Activated CD4-positive, alpha-beta T cell treated with anti-CD3 and anti-CD28 coated beads for 48 hours (primary cell): ENCODE measurements around the gene GAGE12F.
"Not testable (repeated sequence)": the region's sequence is repeated elsewhere in the genome, so short reads cannot be mapped to it uniquely, and the experiment has no call there.

Source experiments
- DNase-seq: peaks from one replicate; pipeline ENCODE4 v3.0.0-alpha.2; 2020

The GAGE12F gene, protein sequence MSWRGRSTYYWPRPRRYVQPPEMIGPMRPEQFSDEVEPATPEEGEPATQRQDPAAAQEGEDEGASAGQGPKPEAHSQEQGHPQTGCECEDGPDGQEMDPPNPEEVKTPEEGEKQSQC

DNA sequence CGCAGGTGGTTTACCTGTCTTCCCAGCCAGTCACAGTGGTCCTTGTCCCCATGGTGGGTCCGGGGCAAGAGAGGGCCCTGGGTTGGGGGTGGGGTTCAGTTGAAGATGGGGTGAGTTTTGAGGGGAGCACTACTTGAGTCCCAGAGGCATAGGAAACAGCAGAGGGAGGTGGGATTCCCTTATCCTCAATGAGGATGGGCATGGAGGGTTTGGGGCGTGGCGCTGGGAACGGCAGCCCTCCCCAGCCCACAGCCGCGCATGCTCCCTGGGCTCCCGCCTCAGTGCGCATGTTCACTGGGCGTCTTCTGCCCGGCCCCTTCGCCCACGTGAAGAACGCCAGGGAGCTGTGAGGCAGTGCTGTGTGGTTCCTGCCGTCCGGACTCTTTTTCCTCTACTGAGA is at the start of gene GAGE12F:
GAGE12F (plus strand) TSS at position 301 of the 400 bp plus-strand sequence. CDS start 1,155 bp downstream, outside the sequence.
- DNase-seq: not testable (repeated sequence)

DNA sequence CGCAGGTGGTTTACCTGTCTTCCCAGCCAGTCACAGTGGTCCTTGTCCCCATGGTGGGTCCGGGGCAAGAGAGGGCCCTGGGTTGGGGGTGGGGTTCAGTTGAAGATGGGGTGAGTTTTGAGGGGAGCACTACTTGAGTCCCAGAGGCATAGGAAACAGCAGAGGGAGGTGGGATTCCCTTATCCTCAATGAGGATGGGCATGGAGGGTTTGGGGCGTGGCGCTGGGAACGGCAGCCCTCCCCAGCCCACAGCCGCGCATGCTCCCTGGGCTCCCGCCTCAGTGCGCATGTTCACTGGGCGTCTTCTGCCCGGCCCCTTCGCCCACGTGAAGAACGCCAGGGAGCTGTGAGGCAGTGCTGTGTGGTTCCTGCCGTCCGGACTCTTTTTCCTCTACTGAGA is 28.8 kb upstream of the GAGE12F start, which contains the start of gene GAGE12C:
GAGE12C (plus strand) TSS at position 301 of the 400 bp plus-strand sequence. CDS start 1,155 bp downstream, outside the sequence.
- DNase-seq: not testable (repeated sequence)

DNA sequence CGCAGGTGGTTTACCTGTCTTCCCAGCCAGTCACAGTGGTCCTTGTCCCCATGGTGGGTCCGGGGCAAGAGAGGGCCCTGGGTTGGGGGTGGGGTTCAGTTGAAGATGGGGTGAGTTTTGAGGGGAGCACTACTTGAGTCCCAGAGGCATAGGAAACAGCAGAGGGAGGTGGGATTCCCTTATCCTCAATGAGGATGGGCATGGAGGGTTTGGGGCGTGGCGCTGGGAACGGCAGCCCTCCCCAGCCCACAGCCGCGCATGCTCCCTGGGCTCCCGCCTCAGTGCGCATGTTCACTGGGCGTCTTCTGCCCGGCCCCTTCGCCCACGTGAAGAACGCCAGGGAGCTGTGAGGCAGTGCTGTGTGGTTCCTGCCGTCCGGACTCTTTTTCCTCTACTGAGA is 19.2 kb upstream of the GAGE12F start, which contains the start of gene GAGE12D:
GAGE12D (plus strand) TSS at position 301 of the 400 bp plus-strand sequence. CDS start 1,155 bp downstream, outside the sequence.
- not testable (repeated sequence) for DNase-seq

DNA sequence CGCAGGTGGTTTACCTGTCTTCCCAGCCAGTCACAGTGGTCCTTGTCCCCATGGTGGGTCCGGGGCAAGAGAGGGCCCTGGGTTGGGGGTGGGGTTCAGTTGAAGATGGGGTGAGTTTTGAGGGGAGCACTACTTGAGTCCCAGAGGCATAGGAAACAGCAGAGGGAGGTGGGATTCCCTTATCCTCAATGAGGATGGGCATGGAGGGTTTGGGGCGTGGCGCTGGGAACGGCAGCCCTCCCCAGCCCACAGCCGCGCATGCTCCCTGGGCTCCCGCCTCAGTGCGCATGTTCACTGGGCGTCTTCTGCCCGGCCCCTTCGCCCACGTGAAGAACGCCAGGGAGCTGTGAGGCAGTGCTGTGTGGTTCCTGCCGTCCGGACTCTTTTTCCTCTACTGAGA is 9.7 kb upstream of the GAGE12F start, which contains the start of gene GAGE12E:
GAGE12E (plus strand) TSS at position 301 of the 400 bp plus-strand sequence. CDS start 1,155 bp downstream, outside the sequence.
- not testable (repeated sequence) for DNase-seq

DNA sequence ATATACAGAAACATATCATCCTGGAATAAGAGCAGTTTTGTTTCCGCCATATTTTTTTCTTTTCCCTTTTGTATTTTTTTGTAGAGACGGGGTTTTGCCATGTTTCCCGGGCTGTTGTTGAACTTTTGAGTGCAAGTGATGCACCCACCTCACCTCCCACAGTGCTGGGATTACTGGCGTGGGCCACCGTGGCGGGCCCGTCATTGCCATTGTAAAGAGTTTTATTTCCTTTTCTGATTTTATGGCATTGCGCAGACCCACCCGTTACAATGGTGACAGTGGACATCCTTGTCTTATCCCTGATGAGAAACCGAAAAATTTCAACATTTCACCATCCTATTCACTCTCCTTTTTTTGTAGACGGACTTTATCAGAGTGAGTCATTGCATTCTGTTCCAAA is 8.1 kb downstream of the GAGE12F start:
- not testable (repeated sequence) for DNase-seq

DNA sequence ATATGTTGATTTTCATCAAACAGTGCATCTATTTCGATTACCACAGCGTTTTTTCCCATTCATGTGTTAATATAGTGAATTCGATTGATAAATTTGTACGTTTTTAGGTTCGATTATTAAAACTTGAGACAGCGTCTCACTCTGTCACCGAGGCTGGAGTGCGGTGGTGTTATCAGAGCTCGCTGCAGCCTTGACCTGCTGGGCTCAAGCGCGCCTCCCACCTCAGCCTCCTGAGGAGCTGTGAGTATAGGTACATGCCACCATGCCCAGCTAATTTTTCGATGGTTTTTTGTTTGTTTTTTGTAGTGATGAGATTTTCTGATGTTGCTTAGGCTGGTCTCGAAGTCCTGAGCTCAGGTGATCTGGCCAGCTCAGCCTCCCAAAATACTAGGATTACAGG is 8.5 kb downstream of the GAGE12F start:
- not testable (repeated sequence) for DNase-seq

DNA sequence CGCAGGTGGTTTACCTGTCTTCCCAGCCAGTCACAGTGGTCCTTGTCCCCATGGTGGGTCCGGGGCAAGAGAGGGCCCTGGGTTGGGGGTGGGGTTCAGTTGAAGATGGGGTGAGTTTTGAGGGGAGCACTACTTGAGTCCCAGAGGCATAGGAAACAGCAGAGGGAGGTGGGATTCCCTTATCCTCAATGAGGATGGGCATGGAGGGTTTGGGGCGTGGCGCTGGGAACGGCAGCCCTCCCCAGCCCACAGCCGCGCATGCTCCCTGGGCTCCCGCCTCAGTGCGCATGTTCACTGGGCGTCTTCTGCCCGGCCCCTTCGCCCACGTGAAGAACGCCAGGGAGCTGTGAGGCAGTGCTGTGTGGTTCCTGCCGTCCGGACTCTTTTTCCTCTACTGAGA is 9.5 kb downstream of the GAGE12F start, which contains the start of gene GAGE12G:
GAGE12G (plus strand) TSS at position 301 of the 400 bp plus-strand sequence. CDS start 1,155 bp downstream, outside the sequence.
- DNase-seq: not testable (repeated sequence)

DNA sequence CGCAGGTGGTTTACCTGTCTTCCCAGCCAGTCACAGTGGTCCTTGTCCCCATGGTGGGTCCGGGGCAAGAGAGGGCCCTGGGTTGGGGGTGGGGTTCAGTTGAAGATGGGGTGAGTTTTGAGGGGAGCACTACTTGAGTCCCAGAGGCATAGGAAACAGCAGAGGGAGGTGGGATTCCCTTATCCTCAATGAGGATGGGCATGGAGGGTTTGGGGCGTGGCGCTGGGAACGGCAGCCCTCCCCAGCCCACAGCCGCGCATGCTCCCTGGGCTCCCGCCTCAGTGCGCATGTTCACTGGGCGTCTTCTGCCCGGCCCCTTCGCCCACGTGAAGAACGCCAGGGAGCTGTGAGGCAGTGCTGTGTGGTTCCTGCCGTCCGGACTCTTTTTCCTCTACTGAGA is 19.0 kb downstream of the GAGE12F start, which contains the start of gene GAGE12H:
GAGE12H (plus strand) TSS at position 301 of the 400 bp plus-strand sequence. CDS start 1,155 bp downstream, outside the sequence.
- DNase-seq: not testable (repeated sequence)

DNA sequence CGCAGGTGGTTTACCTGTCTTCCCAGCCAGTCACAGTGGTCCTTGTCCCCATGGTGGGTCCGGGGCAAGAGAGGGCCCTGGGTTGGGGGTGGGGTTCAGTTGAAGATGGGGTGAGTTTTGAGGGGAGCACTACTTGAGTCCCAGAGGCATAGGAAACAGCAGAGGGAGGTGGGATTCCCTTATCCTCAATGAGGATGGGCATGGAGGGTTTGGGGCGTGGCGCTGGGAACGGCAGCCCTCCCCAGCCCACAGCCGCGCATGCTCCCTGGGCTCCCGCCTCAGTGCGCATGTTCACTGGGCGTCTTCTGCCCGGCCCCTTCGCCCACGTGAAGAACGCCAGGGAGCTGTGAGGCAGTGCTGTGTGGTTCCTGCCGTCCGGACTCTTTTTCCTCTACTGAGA is 28.6 kb downstream of the GAGE12F start, which contains the start of gene GAGE2A:
GAGE2A (plus strand) TSS at position 301 of the 400 bp plus-strand sequence. CDS start 1,155 bp downstream, outside the sequence.
- DNase-seq: not testable (repeated sequence)

DNA sequence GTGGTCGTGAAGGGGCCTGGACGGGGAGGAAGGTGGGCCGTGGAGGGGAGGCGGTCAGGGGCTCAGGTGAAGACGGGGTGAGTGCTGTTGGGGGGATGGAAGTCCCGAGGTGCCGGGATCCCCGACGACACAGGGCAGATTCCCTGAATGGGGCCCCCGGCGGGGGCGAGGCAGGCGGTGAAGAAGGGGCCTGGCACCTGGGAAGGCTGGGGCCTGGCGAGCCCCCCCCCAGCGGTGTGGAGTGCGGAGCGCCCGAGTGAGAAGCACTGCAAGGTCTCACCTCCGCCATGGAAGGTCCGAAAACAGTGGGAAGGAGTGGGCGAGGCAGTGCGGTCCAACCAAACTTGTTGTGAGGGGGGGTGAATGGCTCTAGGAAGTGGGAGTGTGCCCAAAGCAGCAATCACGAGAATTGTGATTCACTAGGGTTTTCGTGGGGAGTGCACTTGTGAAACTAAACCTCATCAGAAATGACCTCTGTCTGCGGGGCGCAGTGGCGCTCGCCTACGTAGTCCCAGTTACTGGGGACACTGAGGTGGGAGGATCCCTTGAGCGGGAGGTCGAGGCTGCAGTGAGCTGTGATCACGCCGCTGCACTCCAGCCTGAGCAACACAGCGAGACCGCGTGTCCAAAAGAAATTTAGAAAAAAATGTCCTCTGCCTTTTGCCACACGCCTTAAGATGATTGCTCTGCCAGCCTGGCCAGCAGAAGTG is 29.3 kb downstream of the GAGE12F start:
- DNase-seq: peak; percentile 5

DNA sequence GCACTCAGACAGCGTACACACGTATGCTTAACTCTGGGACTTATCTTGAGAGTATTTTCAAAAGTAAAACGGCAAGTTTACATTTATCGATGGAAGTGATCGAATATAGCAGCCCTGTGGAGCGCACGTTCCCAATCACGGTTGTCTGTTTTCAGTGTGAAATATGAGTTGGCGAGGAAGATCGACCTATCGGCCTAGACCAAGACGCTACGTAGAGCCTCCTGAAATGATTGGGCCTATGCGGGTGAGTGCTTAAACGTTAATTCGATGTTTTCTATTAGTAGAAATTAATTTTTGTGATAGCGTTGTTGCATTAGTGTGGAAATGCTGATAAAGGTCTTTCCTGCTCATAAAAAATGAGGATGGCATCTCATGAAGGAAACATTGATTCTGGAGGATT is 29.8 kb downstream of the GAGE12F start:
- not testable (repeated sequence) for DNase-seq

DNA sequence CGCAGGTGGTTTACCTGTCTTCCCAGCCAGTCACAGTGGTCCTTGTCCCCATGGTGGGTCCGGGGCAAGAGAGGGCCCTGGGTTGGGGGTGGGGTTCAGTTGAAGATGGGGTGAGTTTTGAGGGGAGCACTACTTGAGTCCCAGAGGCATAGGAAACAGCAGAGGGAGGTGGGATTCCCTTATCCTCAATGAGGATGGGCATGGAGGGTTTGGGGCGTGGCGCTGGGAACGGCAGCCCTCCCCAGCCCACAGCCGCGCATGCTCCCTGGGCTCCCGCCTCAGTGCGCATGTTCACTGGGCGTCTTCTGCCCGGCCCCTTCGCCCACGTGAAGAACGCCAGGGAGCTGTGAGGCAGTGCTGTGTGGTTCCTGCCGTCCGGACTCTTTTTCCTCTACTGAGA is 38.1 kb downstream of the GAGE12F start, which contains the start of gene GAGE1:
GAGE1 (plus strand) TSS at position 301 of the 400 bp plus-strand sequence. CDS start 1,155 bp downstream, outside the sequence.
- DNase-seq: not testable (repeated sequence)

DNA sequence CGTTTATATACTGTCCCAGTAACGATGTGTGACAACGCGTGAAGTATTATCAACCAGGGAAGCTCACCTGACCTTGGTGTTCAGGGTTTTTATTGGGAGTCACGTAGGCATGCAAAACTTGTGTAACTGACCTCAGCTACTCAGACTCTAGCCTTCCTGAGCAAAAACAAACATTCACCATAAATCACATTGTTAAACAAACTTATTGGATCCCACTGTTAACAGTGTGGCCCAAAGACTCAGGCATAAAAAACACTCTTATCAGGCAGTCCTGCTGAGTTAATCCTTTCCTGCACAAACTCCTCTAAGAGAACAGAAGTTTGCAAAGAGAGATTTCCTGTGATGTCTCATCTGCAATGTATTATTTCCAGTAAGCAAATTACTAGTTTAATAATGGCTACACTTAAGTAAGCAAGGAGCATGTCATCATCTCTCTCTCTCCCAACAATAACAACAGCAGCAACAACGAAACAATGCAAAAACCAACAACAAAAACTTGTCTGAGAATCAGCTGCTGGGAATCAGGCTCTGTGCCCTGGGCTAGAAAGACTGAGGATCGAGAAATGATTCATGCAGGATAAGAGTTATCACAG is 50.2 kb downstream of the GAGE12F start:
- no peak for DNase-seq
